Activated CD8-positive, alpha-beta memory T cell treated with anti-CD3 and anti-CD28 coated beads, Interleukin-2, amount 10 ng/mL, durations not matched to agents 7 days and 5 days (primary cell): Measurements from ENCODE around the gene IMMP2L. TPM values are rescaled to one million over a fixed set of nuclear protein-coding genes. Genes with fewer than 3 reads are reported as not detected.
"Not testable (repeated sequence)": the region's sequence is repeated elsewhere in the genome, so short reads cannot be mapped to it uniquely, and the experiment has no call there.

Source experiments
- ATAC-seq: fragments of 150-1000 bp; cut with Tn5 transposase; one replicate; pipeline ENCODE4 v1.10.0; 2021; ENCODE audit warnings: moderate library complexity
- CTCF ChIA-PET: fragments of 350-600 bp; sonication (Branson Sonifier 250); formaldehyde crosslinking; loops from one replicate; lab custom pipeline; 2021; ENCODE audit warnings: antibody characterized with exemption; lab: Charles Lee
- DNase-seq: peaks from one replicate; pipeline ENCODE4 v3.0.0-alpha.2; 2020
- H3K27ac Mint-ChIP-seq: one replicate; pipeline ENCODE4 v1.8.0; 2021; ENCODE audit warnings: mild to moderate bottlenecking, mixed read lengths
- H3K27me3 Mint-ChIP-seq: one replicate; pipeline ENCODE4 v1.8.0; 2021; ENCODE audit warnings: mixed read lengths
- H3K36me3 Mint-ChIP-seq: one replicate; pipeline ENCODE4 v1.8.0; 2021; ENCODE audit warnings: mild to moderate bottlenecking, mixed read lengths
- H3K4me1 Mint-ChIP-seq: one replicate; pipeline ENCODE4 v1.8.0; 2021; ENCODE audit warnings: mixed read lengths
- H3K4me3 Mint-ChIP-seq: one replicate; pipeline ENCODE4 v1.8.0; 2021; ENCODE audit warnings: mild to moderate bottlenecking, moderate library complexity, mixed read lengths
- H3K9me3 Mint-ChIP-seq: one replicate; pipeline ENCODE4 v1.8.0; 2022; ENCODE audit warnings: low read depth, mixed read lengths
- total RNA-seq, 2 experiments: library from RNA; stranded (reverse); gene quantifications; one replicate each; pipeline ENCODE4 v1.2.3, GENCODE V29; 2021

Gene IMMP2L
- total RNA-seq, 2 experiments from 2014 or later, result 11.5 to 13.1 TPM

GRCh38 chr7:110677405-110677804 lies 884.9 kb downstream of the IMMP2L start:
- DNase-seq (no peak), ATAC-seq (no peak)
- Mint-ChIP-seq H3K36me3 (peaks cover 5% of the 10 kb centered on the region), H3K9me3 (peaks cover 13% of the 10 kb centered on the region), H3K4me3 (no peak overlapping the region), H3K4me1 (no peaks in the 10 kb centered on the region), H3K27ac (no peak overlapping the region), H3K27me3 (no peaks in the 10 kb centered on the region)
- CTCF ChIA-PET, result no interaction called here

- peaks cover 16% of the 10 kb centered on the region for H3K9me3 Mint-ChIP-seq
- H3K27ac Mint-ChIP-seq, result no peak overlapping the region
- H3K27me3 Mint-ChIP-seq, result no peaks in the 10 kb centered on the region
- peaks cover 5% of the 10 kb centered on the region for H3K36me3 Mint-ChIP-seq
- ATAC-seq (no peak), DNase-seq (no peak)
- CTCF ChIA-PET, result no interaction called here
- no peaks in the 10 kb centered on the region for H3K4me1 Mint-ChIP-seq
- no peak overlapping the region for H3K4me3 Mint-ChIP-seq
Measured at GRCh38 chr7:110676785-110677184, 885.5 kb downstream of the IMMP2L start.

DNA sequence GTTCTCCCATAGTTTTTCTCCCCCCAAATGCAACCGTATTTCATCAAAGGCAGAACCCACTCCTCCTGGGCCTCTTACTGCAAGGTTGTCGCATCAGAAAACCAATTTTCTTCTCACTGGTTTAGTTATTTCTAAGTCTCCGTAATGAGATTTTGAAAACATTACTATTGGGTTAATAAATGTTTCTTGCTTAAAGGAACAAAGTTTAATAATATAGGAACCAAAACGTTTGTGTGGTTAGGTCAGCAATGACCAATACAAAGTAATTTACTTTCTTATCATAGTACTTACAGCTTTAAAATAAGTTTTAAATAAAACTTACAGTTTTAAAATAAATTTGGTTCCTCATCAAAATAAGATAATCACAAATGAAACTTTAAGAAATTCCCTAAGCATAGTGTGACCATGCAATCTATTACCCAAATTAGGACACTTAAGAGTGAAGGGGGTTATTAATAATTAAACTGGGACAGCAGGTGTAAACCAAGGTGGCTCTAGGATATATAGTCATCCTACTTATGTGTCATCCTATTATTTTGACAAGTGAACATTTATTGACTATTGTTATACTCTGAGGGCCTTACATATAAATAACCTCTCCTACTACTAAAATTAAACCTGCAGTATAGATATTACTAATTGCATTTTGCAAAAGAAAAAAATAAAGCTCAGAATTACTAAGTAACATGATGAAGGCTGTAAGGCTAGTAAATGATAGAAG lies 886.7 kb downstream of the IMMP2L start:
- H3K4me3 Mint-ChIP-seq, result no peak overlapping the region
- H3K27me3 Mint-ChIP-seq, result no peaks in the 10 kb centered on the region
- H3K27ac Mint-ChIP-seq, result no peak overlapping the region
- CTCF ChIA-PET, result no interaction called here
- H3K9me3 Mint-ChIP-seq, result peaks cover 20% of the 10 kb centered on the region
- no peak for DNase-seq
- no peak for ATAC-seq
- H3K36me3 Mint-ChIP-seq, result peaks cover 5% of the 10 kb centered on the region
- H3K4me1 Mint-ChIP-seq, result no peaks in the 10 kb centered on the region

GRCh38 chr7:110673148-110673547 lies 889.1 kb downstream of the IMMP2L start:
- Mint-ChIP-seq H3K36me3 (peaks cover 5% of the 10 kb centered on the region), H3K9me3 (peaks cover 20% of the 10 kb centered on the region), H3K27me3 (no peaks in the 10 kb centered on the region), H3K4me3 (no peak overlapping the region), H3K27ac (no peak overlapping the region), H3K4me1 (no peaks in the 10 kb centered on the region)
- no peak for ATAC-seq
- DNase-seq, result no peak
- CTCF ChIA-PET, result no interaction called here

- Mint-ChIP-seq H3K4me1 (no peaks in the 10 kb centered on the region), H3K27me3 (no peaks in the 10 kb centered on the region), H3K36me3 (peaks cover 5% of the 10 kb centered on the region), H3K4me3 (no peak overlapping the region), H3K9me3 (peaks cover 23% of the 10 kb centered on the region), H3K27ac (no peak overlapping the region)
- ATAC-seq, result no peak
- DNase-seq, result no peak
- CTCF ChIA-PET, result no interaction called here
Measured at GRCh38 chr7:110669410-110669809, 892.9 kb downstream of the IMMP2L start.

DNA sequence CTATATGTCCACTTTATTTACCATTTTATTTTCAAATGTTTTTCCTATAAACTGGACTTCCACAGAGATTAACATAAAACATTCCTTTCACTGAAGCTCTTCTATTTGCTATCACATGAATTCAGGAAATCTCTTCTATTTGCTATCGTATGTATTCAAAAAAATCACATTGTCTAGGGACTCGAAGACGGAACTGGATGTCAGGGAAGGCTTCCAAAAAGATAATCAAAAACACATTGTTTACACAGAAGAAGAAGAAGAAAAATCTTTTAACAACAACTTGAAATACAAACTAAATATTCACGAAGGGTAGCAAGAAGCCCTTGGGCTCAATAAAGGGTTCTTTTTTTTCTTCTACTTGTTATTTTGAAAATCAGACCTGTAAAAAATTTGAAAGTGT lies 897.5 kb downstream of the IMMP2L start:
- no peak overlapping the region for H3K27ac Mint-ChIP-seq
- peaks cover 4% of the 10 kb centered on the region for H3K36me3 Mint-ChIP-seq
- CTCF ChIA-PET, result no interaction called here
- H3K4me1 Mint-ChIP-seq, result no peaks in the 10 kb centered on the region
- H3K9me3 Mint-ChIP-seq, result peaks cover 12% of the 10 kb centered on the region
- no peak for DNase-seq
- no peaks in the 10 kb centered on the region for H3K27me3 Mint-ChIP-seq
- ATAC-seq, result no peak
- no peak overlapping the region for H3K4me3 Mint-ChIP-seq

DNA sequence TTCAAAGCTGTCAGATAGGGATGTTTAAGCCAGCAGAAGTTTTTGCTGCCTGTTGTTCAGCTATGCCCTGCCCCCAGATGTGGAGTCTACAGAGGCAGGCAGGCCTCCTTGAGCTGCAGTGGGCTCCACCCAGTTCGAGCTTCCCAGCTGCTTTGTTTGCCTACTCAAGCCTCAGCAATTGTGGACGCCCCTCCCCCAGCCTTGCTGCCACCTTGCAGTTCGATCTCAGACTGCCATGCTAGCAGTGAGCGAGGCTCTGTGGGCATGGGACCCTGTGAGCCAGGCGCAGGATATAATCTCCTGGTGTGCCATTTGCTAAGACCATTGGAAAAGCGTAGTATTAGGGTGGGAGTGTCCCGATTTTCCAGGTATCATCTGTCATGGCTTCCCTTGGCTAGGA lies 901.7 kb downstream of the IMMP2L start:
- ATAC-seq, H3K4me3 Mint-ChIP-seq, H3K4me1 Mint-ChIP-seq, DNase-seq, H3K27ac Mint-ChIP-seq, H3K36me3 Mint-ChIP-seq, CTCF ChIA-PET, H3K9me3 Mint-ChIP-seq, H3K27me3 Mint-ChIP-seq: not testable (repeated sequence)

GRCh38 chr7:110650328-110650727 lies 912.0 kb downstream of the IMMP2L start:
- ATAC-seq, result no peak
- no peak overlapping the region for H3K27ac Mint-ChIP-seq
- no peaks in the 10 kb centered on the region for H3K4me1 Mint-ChIP-seq
- no peaks in the 10 kb centered on the region for H3K27me3 Mint-ChIP-seq
- CTCF ChIA-PET, result no interaction called here
- DNase-seq, result no peak
- no peak overlapping the region for H3K4me3 Mint-ChIP-seq
- H3K9me3 Mint-ChIP-seq, result peaks cover 2% of the 10 kb centered on the region
- no peaks in the 10 kb centered on the region for H3K36me3 Mint-ChIP-seq

DNA sequence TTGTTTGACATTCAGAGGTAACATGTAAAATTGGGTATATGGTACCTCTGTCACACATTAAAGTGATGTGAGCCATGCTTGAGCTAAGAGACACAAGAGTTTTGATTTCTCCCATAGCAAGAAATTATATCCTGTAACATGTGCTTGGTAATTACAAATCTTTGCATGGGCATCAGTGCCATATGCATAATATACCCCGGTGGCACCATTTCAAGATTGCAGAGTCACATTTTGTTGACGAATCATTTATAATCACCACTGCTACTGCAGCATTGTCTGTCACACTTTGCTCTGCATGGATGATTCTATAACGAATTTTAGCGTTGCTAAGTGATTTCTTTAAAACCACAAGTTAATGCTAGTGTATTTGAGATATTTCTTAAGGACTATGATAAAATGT lies 915.0 kb downstream of the IMMP2L start:
- Mint-ChIP-seq H3K36me3 (no peaks in the 10 kb centered on the region), H3K9me3 (no peaks in the 10 kb centered on the region), H3K4me1 (peaks cover 4% of the 10 kb centered on the region), H3K27me3 (no peaks in the 10 kb centered on the region), H3K27ac (no peak overlapping the region), H3K4me3 (no peak overlapping the region)
- CTCF ChIA-PET, result no interaction called here
- DNase-seq, result no peak
- no peak for ATAC-seq

- DNase-seq (no peak), ATAC-seq (no peak)
- no peak overlapping the region for H3K4me3 Mint-ChIP-seq
- H3K27me3 Mint-ChIP-seq, result no peaks in the 10 kb centered on the region
- H3K36me3 Mint-ChIP-seq, result no peaks in the 10 kb centered on the region
- no peaks in the 10 kb centered on the region for H3K9me3 Mint-ChIP-seq
- no peak overlapping the region for H3K27ac Mint-ChIP-seq
- peaks cover 4% of the 10 kb centered on the region for H3K4me1 Mint-ChIP-seq
- CTCF ChIA-PET, result interaction anchor here (0.7 kb wide), 1 partner anchor 506 kb away, joined by 3 read pairs; no protein-coding TSS in a partner anchor
Measured at GRCh38 chr7:110646804-110647203, 915.5 kb downstream of the IMMP2L start.

DNA sequence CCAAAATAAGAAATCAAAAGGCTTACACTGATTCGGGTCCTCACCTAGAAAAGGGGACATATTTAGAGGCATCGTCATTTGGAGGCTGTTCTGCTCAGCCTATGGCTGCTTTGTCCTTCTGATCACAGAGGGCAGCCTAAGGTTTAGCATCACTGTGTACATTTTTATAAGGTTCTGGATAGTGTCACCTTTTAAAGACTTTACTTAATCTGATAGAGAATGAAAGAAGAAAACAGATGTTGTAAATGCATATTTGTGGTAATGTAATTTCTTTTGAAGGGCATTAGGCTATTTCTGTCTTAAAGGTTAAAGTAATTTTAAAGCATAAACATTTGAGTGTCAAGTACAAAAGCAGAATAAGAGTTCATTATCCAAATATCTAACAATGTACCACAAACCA lies 916.7 kb downstream of the IMMP2L start:
- Mint-ChIP-seq H3K36me3 (no peaks in the 10 kb centered on the region), H3K27ac (no peak overlapping the region), H3K4me3 (no peak overlapping the region), H3K9me3 (no peaks in the 10 kb centered on the region), H3K4me1 (peaks cover 4% of the 10 kb centered on the region), H3K27me3 (no peaks in the 10 kb centered on the region)
- no peak for ATAC-seq
- no peak for DNase-seq
- CTCF ChIA-PET, result no interaction called here

DNA sequence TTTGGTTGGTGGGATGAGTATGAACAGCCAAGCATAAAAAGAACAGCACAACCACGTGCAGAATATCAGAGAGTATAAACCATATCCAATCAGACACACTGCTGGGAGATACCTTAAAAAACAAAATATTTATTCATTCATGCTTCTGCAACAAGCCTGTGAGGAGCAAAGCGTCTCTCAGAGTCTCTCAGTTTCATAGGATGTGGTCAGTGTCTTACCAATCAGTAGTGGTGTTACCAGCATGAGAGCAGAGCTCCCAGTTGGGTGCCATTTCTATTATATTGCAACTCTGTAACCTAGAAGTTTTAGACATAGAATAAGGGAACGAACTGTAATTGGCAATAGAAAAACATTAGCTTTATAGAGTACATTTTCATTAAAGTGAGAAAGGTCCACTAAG lies 917.2 kb downstream of the IMMP2L start:
- no peak for DNase-seq
- no peak for ATAC-seq
- H3K27ac Mint-ChIP-seq, result no peak overlapping the region
- no peaks in the 10 kb centered on the region for H3K9me3 Mint-ChIP-seq
- CTCF ChIA-PET, result no interaction called here
- H3K36me3 Mint-ChIP-seq, result no peaks in the 10 kb centered on the region
- peaks cover 4% of the 10 kb centered on the region for H3K4me1 Mint-ChIP-seq
- H3K27me3 Mint-ChIP-seq, result no peaks in the 10 kb centered on the region
- no peak overlapping the region for H3K4me3 Mint-ChIP-seq

DNA sequence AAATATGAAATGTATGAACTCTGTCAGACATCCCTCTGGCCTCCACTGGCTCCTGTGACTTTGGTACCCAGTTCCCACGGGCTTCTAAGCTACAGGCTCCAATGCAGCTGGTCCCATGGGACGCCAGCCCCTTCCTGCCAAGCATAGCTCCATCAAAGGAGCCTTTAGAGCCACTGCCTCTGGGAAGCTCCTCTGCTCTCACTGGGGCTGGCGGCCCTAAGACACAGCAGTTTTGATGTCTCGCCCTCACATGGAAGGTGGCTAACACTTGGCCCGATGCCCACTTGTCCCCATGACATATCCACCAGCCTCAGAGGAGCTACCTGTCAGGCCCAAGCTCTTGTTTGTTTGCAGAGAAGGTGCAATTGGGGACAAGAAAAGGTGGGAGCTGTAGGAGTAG lies 925.0 kb downstream of the IMMP2L start:
- no peak for DNase-seq
- Mint-ChIP-seq H3K9me3 (no peaks in the 10 kb centered on the region), H3K4me3 (no peak overlapping the region), H3K27me3 (no peaks in the 10 kb centered on the region), H3K4me1 (no peaks in the 10 kb centered on the region), H3K36me3 (no peaks in the 10 kb centered on the region), H3K27ac (no peak overlapping the region)
- CTCF ChIA-PET, result no interaction called here
- no peak for ATAC-seq

GRCh38 chr7:110633313-110633712 lies 929.0 kb downstream of the IMMP2L start:
- ATAC-seq (no peak), DNase-seq (no peak)
- Mint-ChIP-seq H3K4me3 (no peak overlapping the region), H3K9me3 (no peaks in the 10 kb centered on the region), H3K4me1 (no peaks in the 10 kb centered on the region), H3K27ac (no peak overlapping the region), H3K27me3 (no peaks in the 10 kb centered on the region), H3K36me3 (no peaks in the 10 kb centered on the region)
- CTCF ChIA-PET, result no interaction called here
